Activated T-cell treated with anti-CD3 and anti-CD28 coated beads for 24 hours (primary cell): Measurements from ENCODE around the gene VSIG10L.
A peak's percentile ranks its signal among the peaks of the same experiment; 100 is the strongest.

Experiments
- DNase-seq: peaks from one replicate; pipeline ENCODE4 v3.0.0-alpha.2; 2020; ENCODE audit warnings: low read depth

The VSIG10L gene

DNA sequence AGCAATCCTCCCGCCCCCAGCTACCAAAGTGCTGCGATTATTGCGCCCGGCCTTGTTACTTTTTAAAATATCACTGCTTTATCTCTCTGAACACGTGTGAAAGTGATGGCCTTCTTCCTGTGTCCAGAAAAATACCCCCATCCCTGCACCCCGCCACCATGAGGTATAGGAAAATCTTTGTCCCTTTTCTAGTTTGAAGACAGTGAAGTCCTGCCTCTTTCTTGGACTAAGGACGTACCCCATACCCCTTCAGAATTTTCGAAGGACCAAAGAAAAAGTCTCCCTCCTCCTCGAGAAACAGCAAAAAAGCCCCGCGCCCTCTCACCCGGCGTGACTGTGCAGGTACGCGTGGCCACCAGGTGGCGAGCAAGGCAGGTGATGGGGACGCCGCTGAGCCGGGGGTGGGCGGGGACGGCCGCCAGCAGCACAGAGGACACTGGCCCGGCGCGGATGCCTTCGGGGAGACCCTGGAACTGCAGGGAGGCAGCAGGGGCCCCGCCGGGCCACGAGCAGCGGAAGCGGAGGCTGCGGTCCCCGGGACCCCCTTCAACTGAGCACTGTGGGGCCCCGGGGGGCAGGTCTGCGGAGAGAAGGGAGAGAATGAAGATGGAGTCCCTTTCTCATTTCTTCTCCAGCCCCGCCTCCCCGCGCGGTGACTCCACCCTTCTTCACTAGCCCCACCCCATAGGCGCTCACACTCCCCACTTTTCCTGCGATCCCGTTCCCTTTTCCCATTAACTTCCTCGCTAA is 3.2 kb downstream of the VSIG10L start:
- DNase-seq = peak; percentile 82

DNA sequence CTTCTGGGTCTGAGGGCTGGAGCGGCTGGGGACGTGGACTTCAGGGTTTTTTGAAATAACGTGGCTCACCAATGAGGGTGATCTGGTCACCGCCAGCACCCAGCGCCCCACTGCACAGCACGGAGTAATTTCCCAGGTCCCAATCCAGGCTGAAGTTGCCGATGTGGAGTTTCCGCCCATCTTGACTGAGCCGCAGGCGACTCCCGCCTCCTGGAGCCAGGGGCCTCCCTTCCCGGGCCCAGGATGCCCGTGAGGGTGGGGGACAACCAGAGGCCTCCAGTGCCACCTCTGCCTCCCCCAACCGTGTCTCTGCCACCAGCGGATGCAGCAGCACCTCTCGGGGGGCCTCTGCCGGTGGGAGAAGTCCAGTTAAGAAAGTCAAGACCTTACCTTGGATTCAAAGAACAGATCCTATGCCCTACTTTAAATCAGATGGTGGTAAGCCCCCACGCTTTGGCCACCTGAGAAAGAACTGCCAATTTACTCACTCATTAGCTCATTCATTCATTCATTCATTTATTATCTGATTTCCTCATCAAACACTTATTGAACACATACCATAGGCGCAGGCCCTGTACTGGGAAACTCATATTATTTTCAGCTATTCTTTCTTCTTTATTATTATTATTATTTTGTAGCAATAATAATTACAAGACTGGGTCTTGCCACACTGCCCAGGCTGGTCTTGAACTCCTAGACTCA is 3.9 kb downstream of the VSIG10L start:
- DNase-seq = no peak

DNA sequence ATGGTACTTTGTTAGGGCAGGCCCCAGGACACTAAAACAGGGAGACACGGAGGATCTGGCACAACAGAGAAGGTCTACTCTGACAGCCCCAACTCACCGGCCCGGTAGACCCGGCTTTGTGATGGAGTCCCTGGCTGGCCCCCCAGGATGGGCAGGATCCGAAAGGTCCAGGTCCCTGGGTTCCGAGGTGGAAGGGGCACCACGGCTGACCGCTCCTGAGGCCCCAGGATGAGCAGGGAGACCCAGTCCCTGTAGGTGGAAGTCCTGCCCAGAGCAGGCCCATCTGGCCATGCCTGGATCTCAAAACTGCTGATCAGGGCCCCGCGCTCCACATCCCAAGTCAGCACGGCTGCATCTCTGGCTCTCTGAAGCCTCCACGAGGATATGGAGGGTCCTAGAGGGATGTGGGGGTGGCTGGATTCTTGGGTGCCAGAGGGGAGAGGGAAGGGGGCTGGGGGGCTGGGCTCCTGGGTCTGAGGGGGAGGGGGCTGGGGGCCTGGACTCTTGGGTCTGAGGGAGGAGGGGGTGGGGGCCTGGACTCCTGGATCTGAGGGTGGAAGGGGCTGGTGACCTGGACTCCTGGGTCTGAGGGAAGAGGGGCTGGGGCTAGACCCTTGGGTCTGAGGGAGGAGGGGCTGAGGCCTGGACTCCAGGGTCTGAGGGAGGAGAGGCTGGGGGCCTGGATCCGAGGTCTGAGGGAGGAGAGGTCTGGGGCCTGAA is 4.6 kb downstream of the VSIG10L start:
- no peak for DNase-seq

DNA sequence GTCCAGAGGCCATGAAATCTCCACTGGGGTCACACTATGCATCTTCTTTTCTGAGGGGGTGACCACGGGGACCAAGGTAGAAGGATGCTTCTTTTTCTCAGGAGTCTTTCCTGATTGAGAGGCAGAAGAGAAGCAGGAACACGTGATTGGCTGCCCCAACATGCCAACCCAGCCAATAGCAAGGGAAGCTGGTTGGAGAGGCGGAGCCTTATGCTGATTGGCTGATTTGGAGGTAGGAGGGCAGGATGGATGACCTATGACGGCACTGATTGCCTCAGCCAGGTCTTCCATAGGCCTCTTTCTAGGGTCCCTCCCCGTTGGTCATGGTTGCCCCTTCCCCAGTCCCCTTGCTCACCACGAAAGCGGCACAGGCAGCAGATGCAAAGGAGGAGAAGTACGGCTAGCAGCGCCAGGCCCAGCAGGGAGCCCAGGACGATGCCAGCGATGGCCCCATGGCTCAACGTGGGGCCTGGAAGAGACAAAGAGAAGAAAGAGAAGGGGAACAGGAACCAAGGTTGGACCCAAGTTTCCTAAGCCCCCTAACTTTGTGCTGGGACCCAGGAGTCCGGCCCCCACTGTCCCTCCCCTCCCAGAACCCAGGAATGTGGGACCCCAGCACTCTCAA is 8.0 kb downstream of the VSIG10L start:
- no peak for DNase-seq

DNA sequence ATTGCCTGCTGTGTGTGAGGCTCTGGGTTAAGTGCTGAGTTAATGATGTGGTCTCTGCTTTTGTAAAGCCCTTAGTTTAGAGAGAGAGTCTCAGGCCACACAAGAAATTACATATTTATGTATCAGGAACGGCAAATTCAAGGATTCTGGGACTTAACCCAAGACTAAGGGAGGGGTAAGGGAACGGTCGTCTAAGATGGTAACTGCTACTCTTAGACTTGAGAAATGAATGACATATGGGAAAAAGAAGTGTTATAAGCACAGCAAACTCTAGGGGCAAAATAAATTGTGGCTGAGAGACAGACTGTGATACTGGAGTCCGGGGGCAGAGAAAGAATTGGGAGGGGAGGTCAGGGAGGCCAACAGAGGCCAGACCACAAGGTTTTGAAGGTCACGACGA is 10.2 kb downstream of the VSIG10L start:
- no peak for DNase-seq

DNA sequence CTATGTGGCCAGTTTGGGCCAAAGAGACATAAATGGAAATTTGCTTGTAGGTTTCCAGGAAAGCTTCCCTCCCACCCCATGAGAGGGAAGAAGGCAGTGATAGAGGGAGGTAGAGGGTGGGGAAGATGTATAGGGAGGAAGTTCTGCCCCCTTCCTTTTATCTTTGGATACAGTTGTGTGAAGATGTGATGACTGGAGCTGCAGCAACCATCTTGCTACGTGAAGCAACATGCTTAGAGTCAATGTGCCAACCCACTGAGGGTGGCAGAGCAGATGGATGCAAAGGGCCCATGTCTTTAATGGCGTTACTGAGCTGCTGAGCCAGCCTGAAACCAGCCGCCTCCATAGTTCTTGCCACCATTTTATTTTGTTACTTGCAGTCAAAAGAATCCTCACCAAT is 10.7 kb downstream of the VSIG10L start:
- no peak for DNase-seq

DNA sequence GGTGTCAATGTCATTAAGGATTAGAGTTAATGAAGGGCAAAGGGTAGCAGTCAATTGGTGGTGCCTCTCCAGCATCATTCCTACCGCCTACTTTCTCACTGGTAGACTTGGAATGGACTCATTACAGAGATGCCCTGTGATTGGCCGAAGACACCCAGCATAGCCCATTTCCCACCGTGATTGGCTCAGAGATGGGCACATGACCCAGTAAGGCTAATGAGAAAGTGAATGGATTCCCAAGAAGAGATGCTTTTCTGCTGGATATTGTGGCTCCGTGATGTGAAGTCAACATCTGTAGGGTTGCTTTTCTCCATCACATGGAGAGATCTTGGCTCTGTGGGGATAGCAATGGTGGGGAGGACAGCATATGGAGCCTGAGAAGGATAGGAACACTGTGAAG is 11.6 kb downstream of the VSIG10L start:
- DNase-seq = no peak

DNA sequence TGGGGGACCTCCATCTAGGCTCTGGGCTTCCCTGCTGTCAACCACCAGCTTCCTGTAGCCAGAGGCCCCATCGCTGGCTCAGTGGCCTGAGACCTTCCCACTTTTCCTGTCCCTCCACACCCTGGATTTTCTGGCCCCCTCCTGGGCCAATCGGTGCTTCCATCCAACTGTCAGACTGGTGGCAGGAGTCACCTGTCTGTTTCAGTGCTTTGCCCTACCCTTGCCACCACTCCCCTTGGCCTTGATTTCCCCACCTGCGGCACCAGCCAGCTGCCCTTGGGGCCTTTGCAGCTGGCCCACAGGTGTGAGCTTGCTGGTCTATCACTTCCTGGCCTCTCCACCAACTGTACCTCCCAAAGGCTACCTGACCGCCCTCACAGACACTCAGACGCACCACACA is 12.5 kb downstream of the VSIG10L start:
- DNase-seq = no peak

DNA sequence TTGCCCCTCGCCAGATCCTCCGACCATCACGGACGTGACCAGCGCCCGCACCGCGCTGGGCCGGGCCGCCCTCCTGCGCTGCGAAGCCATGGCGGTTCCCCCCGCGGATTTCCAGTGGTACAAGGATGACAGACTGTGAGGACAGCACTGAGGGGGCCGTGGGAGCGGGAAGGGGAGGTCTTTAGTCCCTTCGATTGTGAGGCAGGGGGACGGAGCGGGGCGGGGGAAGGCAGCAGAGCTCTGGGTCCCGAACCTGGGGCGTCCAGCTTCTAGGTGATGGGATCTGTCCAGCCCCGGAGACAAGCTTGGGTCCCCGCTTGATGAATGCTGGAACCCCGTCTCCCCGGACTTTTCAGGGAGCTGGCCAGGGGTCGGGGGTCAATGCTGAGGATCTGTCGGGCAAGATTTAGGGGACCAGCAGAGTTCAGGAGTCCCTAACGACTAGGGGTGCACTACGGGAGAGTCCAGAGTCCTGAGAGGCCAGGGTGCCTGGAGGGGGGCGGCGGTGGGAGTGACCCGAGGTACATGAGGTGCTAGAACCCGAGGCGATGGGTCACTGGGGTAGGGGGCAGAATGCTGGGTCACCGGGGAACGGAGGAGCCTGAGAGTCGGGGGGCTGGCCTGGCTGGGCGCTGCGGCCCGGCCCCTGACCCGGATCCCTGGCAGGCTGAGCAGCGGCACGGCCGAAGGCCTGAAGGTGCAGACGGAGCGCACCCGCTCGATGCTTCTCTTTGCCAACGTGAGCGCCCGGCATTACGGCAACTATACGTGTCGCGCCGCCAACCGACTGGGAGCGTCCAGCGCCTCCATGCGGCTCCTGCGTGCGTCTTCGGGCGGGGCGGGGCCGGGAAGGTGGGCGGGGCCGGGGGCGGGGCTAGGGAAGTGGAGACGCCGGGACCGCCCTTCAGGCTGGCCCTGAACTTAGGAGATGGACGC is 14.6 kb downstream of the VSIG10L start:
- peak; percentile 34 for DNase-seq

DNA sequence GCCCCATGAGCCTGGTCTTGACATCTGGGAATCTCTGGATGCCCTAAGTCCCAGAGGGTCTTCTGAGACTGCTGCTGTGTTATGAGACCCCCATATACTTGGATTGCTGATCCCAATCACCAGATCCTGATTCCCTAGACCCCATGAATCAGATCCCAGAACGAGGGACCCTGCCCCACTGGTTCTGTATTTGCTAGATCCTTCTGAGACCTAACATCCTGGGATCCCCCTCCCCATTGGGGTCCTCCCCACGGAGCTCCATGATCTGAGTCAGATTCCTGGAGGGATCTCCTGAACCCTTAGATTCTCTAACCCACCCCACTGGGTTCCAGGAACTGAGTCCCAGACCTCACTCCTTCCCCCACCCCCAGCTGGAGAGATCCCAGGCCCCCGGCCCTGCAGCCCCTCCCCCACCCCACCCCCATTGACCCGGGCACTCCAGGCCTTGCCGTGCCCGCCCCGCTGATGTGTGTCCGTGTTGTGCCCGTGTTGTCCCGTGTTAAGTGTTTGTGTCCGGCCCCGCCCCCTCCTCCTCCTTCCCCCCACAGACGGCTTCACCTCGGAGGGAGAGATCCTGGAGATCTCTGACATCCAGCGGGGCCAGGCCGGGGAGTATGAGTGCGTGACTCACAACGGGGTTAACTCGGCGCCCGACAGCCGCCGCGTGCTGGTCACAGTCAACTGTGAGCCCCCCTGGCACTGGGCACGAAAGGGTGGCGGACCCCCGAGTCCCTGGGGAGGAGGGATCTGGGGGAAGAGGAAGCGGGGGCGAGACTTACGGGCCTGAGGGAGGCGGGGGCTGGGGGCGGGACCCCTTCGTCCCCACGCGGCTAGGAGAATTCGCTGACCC is 15.5 kb downstream of the VSIG10L start:
- DNase-seq = no peak

DNA sequence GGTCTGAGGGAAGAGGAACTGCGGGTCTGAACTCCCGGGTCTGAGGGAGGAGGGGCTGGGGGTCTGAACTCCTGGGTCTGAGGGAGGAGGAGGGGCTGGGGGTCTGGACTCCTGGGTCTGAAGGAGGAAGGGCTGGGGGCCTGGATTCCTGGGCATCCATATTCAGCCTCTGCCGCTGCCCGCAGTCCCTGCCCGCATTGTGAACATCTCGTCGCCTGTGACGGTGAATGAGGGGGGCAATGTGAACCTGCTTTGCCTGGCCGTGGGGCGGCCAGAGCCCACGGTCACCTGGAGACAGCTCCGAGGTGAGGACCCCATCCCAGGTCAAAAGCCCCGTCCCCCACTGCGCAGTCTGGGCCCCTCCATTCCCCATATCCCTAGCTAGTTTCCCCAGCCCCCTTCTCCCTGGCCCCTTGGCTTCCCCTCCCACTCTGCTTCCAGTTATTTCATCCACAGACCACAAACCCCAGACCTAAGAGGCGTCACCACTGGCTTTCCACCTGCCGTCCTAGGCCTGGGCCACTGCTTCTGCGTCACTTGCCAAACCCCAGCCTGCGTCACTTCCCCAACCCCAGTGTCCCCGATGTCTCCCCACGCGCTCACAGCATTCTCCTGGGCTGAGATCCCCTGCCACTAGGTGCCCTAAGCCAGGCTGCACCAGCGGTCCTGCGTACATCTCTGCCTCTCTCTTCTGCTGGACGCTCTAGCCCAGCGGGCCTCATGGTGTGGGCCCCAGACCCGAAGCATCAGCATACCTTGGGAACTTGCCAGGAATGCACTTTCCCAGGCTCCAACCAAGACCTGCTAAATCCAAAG is 16.6 kb downstream of the VSIG10L start:
- no peak for DNase-seq

DNA sequence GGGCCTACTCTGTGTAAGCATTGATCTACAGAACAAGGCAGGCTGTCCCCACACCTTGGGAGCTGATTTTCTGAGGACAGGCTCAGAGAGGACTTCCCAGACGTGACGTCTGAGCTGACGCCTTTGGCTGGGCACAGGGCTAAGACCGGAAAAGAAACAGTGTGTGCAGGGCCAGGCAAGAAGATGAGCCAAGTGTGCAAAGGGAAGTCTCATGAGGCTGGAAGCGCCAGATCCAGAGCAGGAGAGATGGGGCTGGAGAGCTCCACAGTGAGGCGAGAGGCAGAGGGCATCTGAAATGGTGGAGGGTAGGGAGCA is 17.8 kb downstream of the VSIG10L start:
- DNase-seq = no peak

DNA sequence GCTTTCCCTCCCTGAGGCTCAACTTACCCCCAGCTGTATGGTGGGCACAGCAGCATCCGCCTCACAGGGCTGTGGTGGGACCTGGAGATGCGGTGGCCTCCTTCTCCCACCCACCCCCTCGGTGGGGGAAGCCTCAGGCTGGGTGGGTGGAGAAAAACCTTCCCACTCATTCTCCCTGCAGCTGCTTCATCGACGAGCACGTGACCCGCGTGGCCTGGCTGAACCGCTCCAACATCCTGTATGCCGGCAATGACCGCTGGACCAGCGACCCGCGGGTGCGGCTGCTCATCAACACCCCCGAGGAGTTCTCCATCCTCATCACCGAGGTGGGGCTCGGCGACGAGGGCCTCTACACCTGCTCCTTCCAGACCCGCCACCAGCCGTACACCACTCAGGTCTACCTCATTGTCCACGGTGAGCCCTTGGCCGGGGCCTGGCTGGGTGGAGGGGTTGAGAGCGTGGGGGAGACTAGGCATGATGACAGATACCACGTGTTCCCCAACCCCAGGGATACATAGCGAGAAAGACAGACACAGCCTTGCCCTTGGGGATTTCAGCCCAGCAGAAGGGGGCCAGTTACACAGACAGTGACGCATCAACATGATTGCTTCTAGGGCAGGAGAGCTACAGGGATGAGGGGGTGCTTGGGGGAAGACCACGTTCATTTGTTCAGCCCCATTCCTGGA is 18.3 kb downstream of the VSIG10L start:
- DNase-seq = no peak

DNA sequence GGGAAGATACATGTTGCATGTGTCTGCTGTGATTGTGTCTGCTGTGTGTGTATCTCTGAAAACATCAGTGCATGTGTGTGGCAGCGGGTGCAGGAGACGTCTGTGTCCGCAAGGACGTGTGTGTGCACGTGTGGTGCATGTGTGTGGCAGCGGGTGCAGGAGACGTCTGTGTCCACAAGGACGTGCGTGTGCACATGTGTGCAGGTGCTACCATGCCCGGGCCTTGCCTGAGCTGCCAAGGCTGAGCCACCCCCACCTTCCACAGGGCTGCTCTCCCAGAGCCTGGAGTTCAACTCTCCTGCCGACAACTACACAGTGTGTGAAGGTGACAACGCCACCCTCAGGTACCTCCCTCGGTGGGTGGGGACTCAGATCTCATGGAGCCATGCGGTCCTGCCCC is 20.1 kb downstream of the VSIG10L start:
- DNase-seq = no peak

DNA sequence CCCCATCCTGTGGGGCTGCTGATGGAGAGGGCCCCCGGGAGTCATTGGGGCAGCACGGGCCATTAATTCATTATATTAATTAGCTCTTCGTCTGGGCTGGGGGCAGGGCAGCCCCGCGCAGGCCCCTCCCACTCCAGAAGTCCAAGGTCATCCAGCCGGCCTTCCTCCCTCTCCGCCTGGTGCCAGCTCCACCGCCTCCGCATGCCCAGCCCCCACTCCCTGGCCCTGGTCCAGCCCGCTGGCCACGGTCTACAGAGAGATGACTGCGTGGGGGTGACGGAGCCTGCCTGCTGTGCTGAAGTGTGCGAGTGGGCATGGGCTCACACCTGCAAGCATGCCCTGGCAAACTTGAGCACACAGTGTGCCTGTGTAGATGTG is 21.7 kb downstream of the VSIG10L start:
- no peak for DNase-seq

DNA sequence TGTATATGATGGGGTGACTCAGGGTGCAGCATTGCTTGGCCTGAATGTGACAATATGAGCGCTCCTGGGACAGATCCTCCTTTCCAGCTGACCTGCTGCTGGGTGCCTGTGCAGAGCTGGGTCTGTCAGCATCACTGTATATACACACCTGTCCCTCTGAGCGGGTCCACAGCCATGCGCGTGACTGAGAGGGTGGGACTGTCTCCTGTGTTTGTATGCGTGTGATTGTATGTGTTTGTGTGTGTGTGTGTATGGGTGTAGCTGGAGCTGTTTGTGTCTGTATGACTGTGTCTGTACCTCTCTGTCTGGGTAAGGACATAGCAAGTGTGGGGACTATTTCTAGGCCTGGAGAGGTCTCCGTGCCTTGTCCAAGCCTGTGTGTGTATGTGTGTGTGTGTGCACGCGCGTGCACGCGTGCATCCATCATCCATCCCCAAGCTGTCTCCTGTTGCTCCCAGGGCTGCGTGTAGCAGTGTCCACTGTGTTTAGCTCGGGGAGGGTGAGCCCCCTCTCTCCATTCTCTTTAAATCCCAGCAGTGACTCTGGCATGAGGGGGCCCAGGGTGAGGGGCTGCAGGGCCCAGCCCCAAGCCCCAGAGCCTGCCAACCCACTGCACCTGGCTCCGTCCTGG is 22.2 kb downstream of the VSIG10L start:
- no peak for DNase-seq

DNA sequence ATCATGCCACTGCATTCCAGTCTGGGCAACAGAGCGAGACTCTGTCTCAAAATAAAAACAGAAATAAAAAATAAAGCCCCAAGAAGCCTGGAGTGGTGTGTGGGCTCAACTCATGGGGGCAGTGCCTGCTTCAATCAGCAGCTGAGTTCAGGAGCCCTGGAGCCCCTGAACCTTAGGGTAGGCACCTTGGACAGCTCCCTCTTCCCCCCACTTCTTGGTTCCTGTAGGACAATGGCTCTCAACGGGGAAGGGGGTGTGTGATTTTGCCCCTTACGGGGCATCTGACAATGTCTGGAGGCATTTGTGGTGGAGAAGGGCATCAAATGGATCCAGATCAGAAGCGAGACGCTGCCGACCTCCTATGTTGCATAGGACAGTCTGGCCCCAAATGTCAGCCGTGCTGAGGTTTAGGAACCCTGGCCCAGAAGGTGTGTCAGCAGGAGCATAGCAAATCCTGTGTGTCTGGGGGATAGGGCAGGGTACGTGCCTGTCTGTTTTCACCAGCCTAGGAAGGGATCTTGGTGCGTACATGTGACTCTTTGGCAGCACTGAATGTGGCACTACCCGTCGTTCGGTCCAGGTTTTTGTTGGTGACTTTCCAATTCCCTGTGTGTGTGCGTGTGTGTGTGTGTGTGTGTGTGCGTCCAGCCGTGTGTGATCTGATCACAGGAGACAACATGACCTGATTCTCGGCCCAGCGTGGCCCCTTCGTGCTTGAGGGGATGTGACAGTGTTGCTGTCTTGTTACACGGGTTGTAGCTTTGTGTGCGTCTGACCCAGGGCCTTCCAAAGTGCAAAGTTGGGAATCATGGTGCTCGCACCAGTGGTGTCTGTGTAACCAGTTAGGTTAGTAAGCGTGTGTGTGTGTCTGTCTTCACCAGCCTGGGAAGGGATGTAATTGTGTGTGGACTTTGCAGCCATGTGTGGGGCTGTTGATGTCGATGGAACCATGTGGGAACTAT is 23.0 kb downstream of the VSIG10L start:
- no peak for DNase-seq

DNA sequence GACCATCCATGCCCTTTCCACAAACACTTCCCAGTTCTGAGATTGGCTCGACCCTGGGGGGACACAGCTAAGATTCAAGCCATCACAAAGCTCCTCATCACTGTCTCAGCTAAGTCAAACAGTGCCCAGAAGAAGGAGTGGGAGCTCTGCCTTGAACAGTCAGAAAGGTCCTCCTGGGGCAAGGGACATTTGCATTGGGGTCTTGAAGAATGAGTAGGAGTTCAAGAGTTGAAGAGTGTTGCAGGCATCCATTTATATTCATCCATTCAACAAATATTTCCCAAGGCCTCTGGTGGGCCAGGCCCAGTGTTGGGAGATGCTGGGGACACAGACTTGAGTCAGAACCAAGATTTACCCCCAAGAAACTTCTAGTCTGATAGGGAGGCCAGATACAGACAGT is 24.0 kb downstream of the VSIG10L start:
- DNase-seq = no peak
